Heart right ventricle (tissue), 16 donors: Measurements from ENCODE around the gene MELTF. TPM values are rescaled to one million over a fixed set of nuclear protein-coding genes. Genes with fewer than 3 reads are reported as not detected.

Experiments used
- ATAC-seq, 8 donors: fragments of 200-7000 bp; cut with Tn5 transposase; one replicate each; pipeline ENCODE4 v1.9.1; 2020; ENCODE audit warnings: mild to moderate bottlenecking in 8 of 8, moderate library complexity in 8 of 8, moderate number of reproducible peaks in 1 of 8
- DNase-seq, 2 donors: peaks; one replicate each; pipeline ENCODE4 v3.0.0-alpha.2; 2020
- H3K27ac ChIP-seq, 10 donors: fragments of 200-600 bp; sonication (generic) in 2 of 10; one replicate each; pipeline versions ENCODE4 v1.5.0 to v1.8.0; 2020 to 2022; ENCODE audit warnings: mild to moderate bottlenecking in 3 of 10
- H3K27me3 ChIP-seq, 7 donors: fragments of 200-600 bp; one replicate each; pipeline ENCODE4 v1.8.0; 2021 to 2022; ENCODE audit warnings: mild to moderate bottlenecking in 2 of 7
- H3K36me3 ChIP-seq, 9 donors: fragments of 200-600 bp; sonication (generic) in 1 of 9; one replicate each; pipeline versions ENCODE4 v1.5.0 to v1.8.0; 2020 to 2022; ENCODE audit warnings: mild to moderate bottlenecking in 2 of 9
- H3K4me1 ChIP-seq, 9 donors: fragments of 200-600 bp; sonication (generic) in 1 of 9; one replicate each; pipeline versions ENCODE4 v1.5.0 to v1.8.0; 2020 to 2022; ENCODE audit warnings: mild to moderate bottlenecking in 4 of 9
- H3K4me3 ChIP-seq, 10 donors: fragments of 200-600 bp; sonication (generic) in 2 of 10; one replicate each; pipeline versions ENCODE4 v1.5.0 to v1.8.0; 2020 to 2022; ENCODE audit warnings: mild to moderate bottlenecking in 7 of 10, moderate library complexity in 2 of 10
- H3K9me3 ChIP-seq, 11 donors: fragments of 200-600 bp in 10 of 11; sonication (generic) in 2 of 11; one replicate each; pipeline versions ENCODE4 v1.5.0 to v1.8.0; 2013 to 2022; ENCODE audit warnings: mild to moderate bottlenecking in 2 of 11, control low read depth in 1 of 11, moderate library complexity in 1 of 11
- CTCF ChIP-seq, 9 donors: fragments of 200-600 bp; sonication (generic) in 2 of 9; IDR thresholded peaks; one replicate each; pipeline versions ENCODE4 v1.5.0 to v1.8.0; 2021 to 2022; ENCODE audit warnings: antibody characterized with exemption in 9 of 9, mild to moderate bottlenecking in 5 of 9, moderate library complexity in 1 of 9
- WGBS, 2 donors: extraction: QIAGEN DNeasy Blood & Tissue Kit; methylation state at CpG; one replicate each; pipeline ENCODE4 v1.1.7; 2013; ENCODE audit warnings: inconsistent platforms in 1 of 2; 5-methylcytosine and 5-hydroxymethylcytosine counted together
- intact Hi-C, 10 donors: fragments of 100-400 bp; cut with DNase I; formaldehyde crosslinking; loops; one replicate each; pipeline versions ENCODE4 v1.11.1 to v1.14.2; 2022
- polyA plus RNA-seq, 2 donors: library from polyadenylated mRNA; stranded (reverse); fragments of 200-250 nt; gene quantifications; one replicate each; pipeline ENCODE4 v1.2.3, GENCODE V29; 2013
- total RNA-seq, 10 donors: library from RNA; stranded (reverse); fragmentation: NEBNext Ultra II Directional in 3 of 10; extraction: Animal tissue kit (Norgen Biotek cat#: 25700) in 3 of 10; gene quantifications; one replicate each; pipeline versions ENCODE4 v1.2.1 to v1.2.4, GENCODE V29; 2021 to 2023
- donor health status: Arrhythmogenic right ventricular cardiomyopathy.
- donor health status: ischemic (EF 13 %, LVEDD 7.1; RV severe dilation, severe dysfunction).
- donor health status: healthy with polysubstance abuse.
- donor health status: DM: no; HTN: yes; CAD: no.
- donor health status: DM: no; HTN: no; CAD: no.
- donor health status: ischemic (EF 25% LVEDD 6.9; RV normal size, moderate dysfunction).
- donor health status: ischemic (EF 25% LVEDD 5.7; RV mildly dilated, moderate dysfunction).
- donor health status: healthy.
- donor health status: DM: yes; HTN: yes; CAD: no.
- donor health status: Ischemic cardiomyopathy.
- donor health status: ischemic (EF 35%, LVEDD 5.7; RV mildly dilated, moderate dysfunction).
- donor health status: nonischemic (EF 11% LVEDD 7.7; RV severe dilation, severe dysfunction).
- donor health status: DM: yes; HTN: yes; CAD: no.
- donor health status: PGD.
- donor health status: ischemic (EF 29% LVEDD 5.4; RV normal size, mild dysfunction).
- donor health status: nonischemic (EF 23%, LVEDD 6.1; RV moderate dilation, normal function).

The MELTF gene
- total and polyA plus RNA-seq, 12 donors: 2.5 to 31.4 (median 6.8) TPM

- H3K27me3 ChIP-seq: no peaks in the 10 kb centered on the region
- intact Hi-C loops: loop anchor here in 4 of 10 donors (5.0 to 10.0 kb wide), 3 partner anchors 122 to 422 kb away; no protein-coding TSS in a partner anchor
- H3K27ac ChIP-seq: no peak overlapping the region
- DNase-seq: no peak
- peak overlapping the region in 1 of 10 donors; percentile 99 for H3K4me3 ChIP-seq
- ATAC-seq: no peak
- H3K36me3 ChIP-seq: peaks cover 0 to 12% (median 0%) of the 10 kb centered on the region in 9 donors
- no peak for TF ChIP-seq CTCF (IDR thresholded peaks at IDR 0.05)
- peaks cover 5 to 18% (median 11%) of the 10 kb centered on the region in 9 donors for H3K4me1 ChIP-seq
- no peaks in the 10 kb centered on the region for H3K9me3 ChIP-seq
- WGBS, 2 donors: 67 to 74% methylated on average over 47 of the region's 47 CpGs
Measured at GRCh38 chr3:196966526-196967401, 62.9 kb downstream of the MELTF start.

GRCh38 chr3:196965804-196966173 lies 63.8 kb downstream of the MELTF start:
- TF ChIP-seq CTCF (IDR thresholded peaks at IDR 0.05): no peak
- no peak overlapping the region for H3K4me3 ChIP-seq
- no peaks in the 10 kb centered on the region for H3K9me3 ChIP-seq
- peaks cover 5 to 18% (median 11%) of the 10 kb centered on the region in 9 donors for H3K4me1 ChIP-seq
- DNase-seq (no peak), ATAC-seq (no peak)
- peaks cover 0 to 12% (median 0%) of the 10 kb centered on the region in 9 donors for H3K36me3 ChIP-seq
- WGBS, 2 donors: 89 to 93% methylated on average over 10 of the region's 10 CpGs
- H3K27ac ChIP-seq: no peak overlapping the region
- H3K27me3 ChIP-seq: no peaks in the 10 kb centered on the region
- intact Hi-C loops: loop anchor here in 4 of 10 donors (5.0 to 10.0 kb wide), 3 partner anchors 121 to 421 kb away; no protein-coding TSS in a partner anchor

- no peaks in the 10 kb centered on the region for H3K27me3 ChIP-seq
- H3K9me3 ChIP-seq: no peaks in the 10 kb centered on the region
- no peak for TF ChIP-seq CTCF (IDR thresholded peaks at IDR 0.05)
- intact Hi-C loops: loop anchor here in 4 of 10 donors (5.0 to 10.0 kb wide), 3 partner anchors 120 to 420 kb away; no protein-coding TSS in a partner anchor
- no peak for ATAC-seq
- no peak overlapping the region for H3K27ac ChIP-seq
- H3K4me3 ChIP-seq: no peak overlapping the region
- 87 to 93% methylated on average over 11 of the region's 11 CpGs for WGBS, 2 donors
- H3K36me3 ChIP-seq: peaks cover 0 to 12% (median 0%) of the 10 kb centered on the region in 9 donors
- no peak for DNase-seq
- peaks cover 5 to 18% (median 11%) of the 10 kb centered on the region in 9 donors for H3K4me1 ChIP-seq
Measured at GRCh38 chr3:196965112-196965803, 64.4 kb downstream of the MELTF start.

GRCh38 chr3:196963631-196963953 lies 66.0 kb downstream of the MELTF start:
- H3K9me3 ChIP-seq: no peaks in the 10 kb centered on the region
- no peak overlapping the region for H3K27ac ChIP-seq
- ATAC-seq: no peak
- H3K4me3 ChIP-seq: no peak overlapping the region
- H3K4me1 ChIP-seq: peaks cover 5 to 14% (median 8%) of the 10 kb centered on the region in 9 donors
- DNase-seq: no peak
- H3K27me3 ChIP-seq: no peaks in the 10 kb centered on the region
- whole genome bisulfite sequencing, 2 donors: 82 to 84% methylated on average over 2 of the region's 2 CpGs
- TF ChIP-seq CTCF (IDR thresholded peaks at IDR 0.05): no peak
- intact Hi-C loops: loop anchor here in 2 of 10 donors (10.0 kb wide), 2 partner anchors 119 to 419 kb away; no protein-coding TSS in a partner anchor
- H3K36me3 ChIP-seq: peaks cover 0 to 12% (median 0%) of the 10 kb centered on the region in 9 donors
